Stimulated activated naive B cell treated with anti-CD40 and anti-IgM and Interleukin-4, amounts not matched to agents 10 μg/mL and 1 μg/mL and 100 μg/mL, for 72 hours (primary cell): ENCODE results near the gene TAF11.
"Not testable (repeated sequence)": the region's sequence is repeated elsewhere in the genome, so short reads cannot be mapped to it uniquely, and the experiment has no call there.

ENCODE experiments used
- ATAC-seq, 2 donors: fragments of 150-1000 bp; cut with Tn5 transposase; replicated peaks; 2 replicates each; pipeline ENCODE4 v1.10.0; 2021; ENCODE audit warnings: moderate library complexity in 1 of 2
- DNase-seq: peaks from one replicate; pipeline ENCODE4 v3.0.0; 2021
- H3K27ac Mint-ChIP-seq: one replicate; pipeline ENCODE4 v1.8.0; 2022; ENCODE audit warnings: mild to moderate bottlenecking, mixed read lengths
- H3K27me3 Mint-ChIP-seq, 2 donors: one replicate each; pipeline ENCODE4 v1.8.0; 2022; ENCODE audit warnings: mixed read lengths in 2 of 2
- H3K36me3 Mint-ChIP-seq, 2 donors: one replicate each; pipeline ENCODE4 v1.8.0; 2022; ENCODE audit warnings: mixed read lengths in 2 of 2, mild to moderate bottlenecking in 1 of 2
- H3K4me1 Mint-ChIP-seq, 2 donors: one replicate each; pipeline ENCODE4 v1.8.0; 2022; ENCODE audit warnings: mixed read lengths in 2 of 2, mild to moderate bottlenecking in 1 of 2
- H3K4me3 Mint-ChIP-seq, 2 donors: one replicate each; pipeline ENCODE4 v1.8.0; 2022; ENCODE audit warnings: mild to moderate bottlenecking in 2 of 2, mixed read lengths in 2 of 2, moderate library complexity in 1 of 2
- H3K9me3 Mint-ChIP-seq, 2 donors: one replicate each; pipeline ENCODE4 v1.8.0; 2022; ENCODE audit warnings: mixed read lengths in 2 of 2, mild to moderate bottlenecking in 1 of 2

TAF11 gene

GRCh38 chr6:34891296-34891695, 3.5 kb upstream of the TAF11 start:
- Mint-ChIP-seq H3K27ac (peak overlapping the region; percentile 14), H3K36me3 (peaks cover 3 to 4% of the 10 kb centered on the region in 2 donors), H3K4me3 (no peak overlapping the region), H3K9me3 (no peaks in the 10 kb centered on the region), H3K4me1 (peaks cover 18 to 53% of the 10 kb centered on the region in 2 donors), H3K27me3 (no peaks in the 10 kb centered on the region)
- no peak for ATAC-seq
- DNase-seq: no peak

GRCh38 chr6:34890533-34890925, 2.7 kb upstream of the TAF11 start:
- no peaks in the 10 kb centered on the region for H3K27me3 Mint-ChIP-seq
- no peak for ATAC-seq
- no peaks in the 10 kb centered on the region for H3K9me3 Mint-ChIP-seq
- peaks cover 3 to 4% of the 10 kb centered on the region in 2 donors for H3K36me3 Mint-ChIP-seq
- H3K27ac Mint-ChIP-seq: peak overlapping the region; percentile 26
- no peak for DNase-seq
- H3K4me3 Mint-ChIP-seq: peak overlapping the region; percentile 100
- peaks cover 18 to 53% of the 10 kb centered on the region in 2 donors for H3K4me1 Mint-ChIP-seq

- H3K27me3 Mint-ChIP-seq: no peaks in the 10 kb centered on the region
- H3K27ac Mint-ChIP-seq: peak within 1 kb of the TSS; percentile 99
- H3K9me3 Mint-ChIP-seq: peaks cover 3 to 4% of the 10 kb centered on the region in 2 donors
- peak; percentile 78 for DNase-seq
- ATAC-seq: peak; percentile 74 to 84
- peaks cover 10 to 12% of the 10 kb centered on the region in 2 donors for H3K36me3 Mint-ChIP-seq
- H3K4me3 Mint-ChIP-seq: peak within 1 kb of the TSS; percentile 100
- peaks cover 17 to 51% of the 10 kb centered on the region in 2 donors for H3K4me1 Mint-ChIP-seq
These were observed 1.2 kb upstream of the TAF11 start, which contains the start of gene ANKS1A for GRCh38 chr6:34888874-34889555. Gene ANKS1A, plus strand, starts transcription at chr6:34889255. Its CDS starts 148 bp downstream, at chr6:34889403.

GRCh38 chr6:34888514-34888856, 643 bp upstream of the TAF11 start:
- ATAC-seq: no peak
- Mint-ChIP-seq H3K4me3 (peak overlapping the region; percentile 100), H3K27me3 (no peaks in the 10 kb centered on the region), H3K4me1 (peaks cover 17 to 55% of the 10 kb centered on the region in 2 donors), H3K36me3 (peaks cover 14 to 16% of the 10 kb centered on the region in 2 donors), H3K9me3 (peaks cover 3 to 4% of the 10 kb centered on the region in 2 donors), H3K27ac (peak overlapping the region; percentile 99)
- no peak for DNase-seq

GRCh38 chr6:34885837-34886236, 2.0 kb downstream of the TAF11 start:
- H3K27me3 Mint-ChIP-seq, DNase-seq, H3K4me3 Mint-ChIP-seq, ATAC-seq, H3K9me3 Mint-ChIP-seq: not testable (repeated sequence)
- Mint-ChIP-seq H3K4me1 (peaks cover 13 to 47% of the 10 kb centered on the region in 2 donors), H3K27ac (peak overlapping the region; percentile 25), H3K36me3 (peaks cover 19 to 23% of the 10 kb centered on the region in 2 donors)

- peak overlapping the region; percentile 3 for H3K27ac Mint-ChIP-seq
- DNase-seq: no peak
- H3K9me3 Mint-ChIP-seq: peaks cover 3 to 4% of the 10 kb centered on the region in 2 donors
- H3K27me3 Mint-ChIP-seq: no peaks in the 10 kb centered on the region
- H3K36me3 Mint-ChIP-seq: peaks cover 19 to 24% of the 10 kb centered on the region in 2 donors
- ATAC-seq: no peak
- peak overlapping the region in 1 of 2 donors; percentile 31 for H3K4me3 Mint-ChIP-seq
- peaks cover 9 to 38% of the 10 kb centered on the region in 2 donors for H3K4me1 Mint-ChIP-seq
These were observed 2.8 kb downstream of the TAF11 start for GRCh38 chr6:34884996-34885395.

- not testable (repeated sequence) for H3K27ac Mint-ChIP-seq, H3K27me3 Mint-ChIP-seq, DNase-seq, H3K4me3 Mint-ChIP-seq, ATAC-seq, H3K9me3 Mint-ChIP-seq
- Mint-ChIP-seq H3K4me1 (peaks cover 9 to 37% of the 10 kb centered on the region in 2 donors), H3K36me3 (peaks cover 20 to 26% of the 10 kb centered on the region in 2 donors)
These were observed 3.8 kb downstream of the TAF11 start for GRCh38 chr6:34884073-34884472.

GRCh38 chr6:34877869-34878485, 9.9 kb downstream of the TAF11 start:
- H3K4me3 Mint-ChIP-seq: no peak overlapping the region
- no peaks in the 10 kb centered on the region for H3K27me3 Mint-ChIP-seq
- peaks cover 3 to 22% of the 10 kb centered on the region in 2 donors for H3K36me3 Mint-ChIP-seq
- H3K4me1 Mint-ChIP-seq: no peaks in the 10 kb centered on the region
- H3K9me3 Mint-ChIP-seq: no peaks in the 10 kb centered on the region
- ATAC-seq (no peak), DNase-seq (no peak)
- H3K27ac Mint-ChIP-seq: no peak overlapping the region

GRCh38 chr6:34877259-34877658, 10.6 kb downstream of the TAF11 start:
- Mint-ChIP-seq H3K9me3 (no peaks in the 10 kb centered on the region), H3K4me3 (no peak overlapping the region), H3K4me1 (no peaks in the 10 kb centered on the region), H3K27ac (no peak overlapping the region), H3K27me3 (no peaks in the 10 kb centered on the region), H3K36me3 (peaks cover 1 to 23% of the 10 kb centered on the region in 2 donors)
- DNase-seq (no peak), ATAC-seq (no peak)

- DNase-seq (no peak), ATAC-seq (no peak)
- Mint-ChIP-seq H3K9me3 (no peaks in the 10 kb centered on the region), H3K4me1 (no peaks in the 10 kb centered on the region), H3K27me3 (no peaks in the 10 kb centered on the region), H3K27ac (no peak overlapping the region), H3K36me3 (peaks cover 2 to 28% of the 10 kb centered on the region in 2 donors), H3K4me3 (no peak overlapping the region)
These were observed 11.4 kb downstream of the TAF11 start for GRCh38 chr6:34876472-34876871.

GRCh38 chr6:34875292-34876213, 12.3 kb downstream of the TAF11 start:
- DNase-seq (no peak), ATAC-seq (no peak)
- Mint-ChIP-seq H3K27me3 (no peaks in the 10 kb centered on the region), H3K27ac (no peak overlapping the region), H3K4me1 (no peaks in the 10 kb centered on the region), H3K4me3 (no peak overlapping the region), H3K9me3 (no peaks in the 10 kb centered on the region), H3K36me3 (peaks cover 6 to 34% of the 10 kb centered on the region in 2 donors)

GRCh38 chr6:34872332-34872731, 15.5 kb downstream of the TAF11 start:
- H3K9me3 Mint-ChIP-seq: no peaks in the 10 kb centered on the region
- H3K27ac Mint-ChIP-seq: no peak overlapping the region
- no peaks in the 10 kb centered on the region for H3K4me1 Mint-ChIP-seq
- DNase-seq (no peak), ATAC-seq (no peak)
- H3K27me3 Mint-ChIP-seq: no peaks in the 10 kb centered on the region
- H3K4me3 Mint-ChIP-seq: no peak overlapping the region
- H3K36me3 Mint-ChIP-seq: peaks cover 15 to 40% of the 10 kb centered on the region in 2 donors

GRCh38 chr6:34871853-34872252, 16.0 kb downstream of the TAF11 start:
- Mint-ChIP-seq H3K4me1 (no peaks in the 10 kb centered on the region), H3K27ac (no peak overlapping the region), H3K27me3 (no peaks in the 10 kb centered on the region), H3K4me3 (no peak overlapping the region), H3K36me3 (peaks cover 15 to 43% of the 10 kb centered on the region in 2 donors), H3K9me3 (no peaks in the 10 kb centered on the region)
- ATAC-seq (no peak), DNase-seq (no peak)

- peaks cover 35 to 49% of the 10 kb centered on the region in 2 donors for H3K36me3 Mint-ChIP-seq
- H3K27ac Mint-ChIP-seq: no peak overlapping the region
- ATAC-seq (no peak), DNase-seq (no peak)
- H3K4me1 Mint-ChIP-seq: no peaks in the 10 kb centered on the region
- no peaks in the 10 kb centered on the region for H3K27me3 Mint-ChIP-seq
- H3K4me3 Mint-ChIP-seq: no peak overlapping the region
- H3K9me3 Mint-ChIP-seq: no peaks in the 10 kb centered on the region
These were observed 20.4 kb downstream of the TAF11 start for GRCh38 chr6:34867484-34867883.
